K562 (cell line): ENCODE measurements around the gene PRF1. TPM values are rescaled to one million over a fixed set of nuclear protein-coding genes. Genes with fewer than 3 reads are reported as not detected.

ENCODE experiments used
- ATAC-seq: fragments of 200-7000 bp; cut with Tn5 transposase; 3 replicates; pipeline ENCODE4 v1.9.1; 2020; ENCODE audit warnings: moderate library complexity
- BruUV-seq: library from RNA; stranded (reverse); fragments of 400-500 nt; replicated peaks from 2 replicates; lab custom pipeline; 2021; lab: Mats Ljungman, UMichigan
- CTCF ChIA-PET: fragments of 300-600 bp; formaldehyde crosslinking; extraction: SDS; loops from one replicate; lab custom pipeline; 2021; ENCODE audit warnings: low intra/inter-chr PET ratio; lab: Yijun Ruan, JAX
- POLR2A ChIA-PET: fragments of 300-600, 350-650 bp; sonication (Branson Sonifier 250); formaldehyde crosslinking; extraction: SDS; loops from one replicate; lab custom pipeline; 2021; ENCODE audit warnings: antibody characterized with exemption, inconsistent platforms; lab: Yijun Ruan, JAX
- DNase-seq, 4 experiments: peaks; one replicate each; pipeline versions ENCODE4 v3.0.0 to v3.0.0-alpha.2; 2011 to 2018; ENCODE audit warnings: low spot score in 3 of 4, mixed read lengths in 3 of 4; ENCODE audit errors: extremely low read depth in 1 of 4
- FAIRE-seq: peaks from 2 replicates; lab custom pipeline; 2011; peaks lifted over from hg19 to GRCh38; lab: Jason Lieb, UNC
- H2AFZ ChIP-seq: 2 replicates; pipeline ENCODE4 v1.6.0; 2011; ENCODE audit warnings: low read depth, low read length, control low read depth, inconsistent platforms
- H3K27ac ChIP-seq: fragments of 200-600 bp; 3 replicates; pipeline ENCODE4 v1.8.0; 2011; ENCODE audit warnings: low read depth, mild to moderate bottlenecking, control low read depth, inconsistent platforms, low read length, moderate library complexity, mixed read lengths; ENCODE audit errors: extremely low read depth
- H3K27me3 ChIP-seq, 2 experiments: fragments of 300-600 bp in 1 of 2; 2 replicates in 1 of 2; 3 replicates in 1 of 2; pipeline versions ENCODE4 v1.6.0 to v1.8.0; 2011; ENCODE audit warnings: inconsistent platforms in 2 of 2, low read length in 2 of 2, mild to moderate bottlenecking in 1 of 2, mixed read lengths in 1 of 2, moderate library complexity in 1 of 2; ENCODE audit not compliant: control insufficient read depth in 2 of 2, insufficient read depth in 2 of 2
- H3K36me3 ChIP-seq: fragments of 300-600 bp; 3 replicates; pipeline ENCODE4 v1.8.0; 2011; ENCODE audit warnings: mild to moderate bottlenecking, low read length, inconsistent platforms; ENCODE audit not compliant: control insufficient read depth, insufficient read depth
- H3K4me1 ChIP-seq, 2 experiments: fragments of 200-600 bp in 1 of 2; replicated peaks in 1 of 2; 2 replicates in 1 of 2; 3 replicates in 1 of 2; pipeline versions ENCODE4 v1.5.1 to v1.8.0; 2011; ENCODE audit warnings: inconsistent platforms in 2 of 2, low read length in 2 of 2, mild to moderate bottlenecking in 1 of 2, mixed read lengths in 1 of 2, moderate library complexity in 1 of 2; ENCODE audit not compliant: control insufficient read depth in 2 of 2, insufficient read depth in 2 of 2
- H3K4me2 ChIP-seq: 2 replicates; pipeline ENCODE4 v1.6.1; 2011; ENCODE audit warnings: low read length, control low read depth, inconsistent platforms, mixed read lengths; ENCODE audit not compliant: insufficient read depth
- H3K4me3 ChIP-seq: fragments of 200-600 bp; sonication (generic), shearing (Covaris generic); 2 replicates; pipeline ENCODE4 v1.5.1; 2016; ENCODE audit warnings: control low read depth, inconsistent platforms
- H3K79me2 ChIP-seq: fragments of 200-600 bp; 3 replicates; pipeline ENCODE4 v1.8.0; 2011; ENCODE audit warnings: low read length, inconsistent platforms; ENCODE audit not compliant: control insufficient read depth, insufficient read depth
- H3K9ac ChIP-seq, 2 experiments: 2 replicates each; pipeline versions ENCODE4 v1.6.0 to v1.6.1; 2011; ENCODE audit warnings: low read depth in 2 of 2, low read length in 2 of 2, control low read depth in 1 of 2, inconsistent platforms in 1 of 2, mild to moderate bottlenecking in 1 of 2, mixed read lengths in 1 of 2; ENCODE audit not compliant: insufficient read depth in 1 of 2
- H3K9me1 ChIP-seq: one replicate; pipeline ENCODE4 v1.6.0; 2011; ENCODE audit warnings: inconsistent platforms, mild to moderate bottlenecking, low read length, moderate library complexity; ENCODE audit not compliant: control insufficient read depth, insufficient read depth
- H3K9me3 ChIP-seq: replicated peaks from 2 replicates; pipeline ENCODE4 v1.5.1; 2011; ENCODE audit warnings: low read depth, low read length, inconsistent platforms; ENCODE audit not compliant: control insufficient read depth, insufficient read depth
- H4K20me1 ChIP-seq: replicated peaks from 2 replicates; pipeline ENCODE4 v1.6.1; 2011; ENCODE audit warnings: low read length, inconsistent platforms, mixed read lengths; ENCODE audit not compliant: control insufficient read depth, insufficient read depth
- WHSC1 ChIP-seq: IDR thresholded peaks from one replicate; pipeline ENCODE4 v1.6.1; 2012; ENCODE audit warnings: low read length, control low read depth, inconsistent platforms
- ZNF263 ChIP-seq: sonication (generic); formaldehyde crosslinking; IDR thresholded peaks from 2 replicates; pipeline ENCODE4 v1.8.0; 2022; ENCODE audit warnings: mild to moderate bottlenecking, missing genetic modification reagents, borderline replicate concordance
- WGBS: fragments of 100-300 bp; shearing (Covaris generic); methylation state at CpG from one replicate; pipeline ENCODE4 v1.1.6; 2016; ENCODE audit warnings: low coverage, mixed read lengths; ENCODE audit not compliant: insufficient coverage; ENCODE audit errors: missing lambda C conversion rate; 5-methylcytosine and 5-hydroxymethylcytosine counted together
- in situ Hi-C: fragments of 300-500 bp; cut with MboI; formaldehyde crosslinking; loops from 4 replicates; pipeline ENCODE4 v1.15.0; 2018; ENCODE audit warnings: inconsistent platforms, mixed read lengths
- intact Hi-C: fragments of 100-400 bp; cut with micrococcal nuclease; formaldehyde crosslinking; loops from 2 replicates; pipeline ENCODE4 v1.14.2; 2022
- polyA plus RNA-seq, 8 experiments: library from polyadenylated mRNA; depleted of rRNA in 4 of 8; stranded (reverse) in 5 of 8; unstranded in 3 of 8; fragments of >200 nt; fragmentation: Nextera tagmentation in 2 of 8; fragmentation: Illumina TruSeq in 1 of 8; extraction: Ambion mirVana in 2 of 8; extraction: Trizol in 1 of 8; gene quantifications; 2 replicates each; pipeline versions ENCODE4 v1.2.1 to v1.2.3, GENCODE V29; 2011 to 2014; ENCODE audit warnings: inconsistent platforms in 1 of 8, missing spikeins in 1 of 8
- total RNA-seq, 7 experiments: library from RNA; depleted of rRNA in 6 of 7; stranded (reverse); fragments of >200 nt in 6 of 7; fragmentation: Illumina TruSeq in 2 of 7; extraction: Trizol in 2 of 7; gene quantifications; 2 replicates each; pipeline versions ENCODE4 v1.2.1 to v1.2.3, GENCODE V29; 2011 to 2021; ENCODE audit warnings: low replicate concordance in 1 of 7

Gene PRF1
- total and polyA plus RNA-seq, 9 of the 15 experiments (the other 6 are each of a cell fraction or from before 2014, with no cell fraction given), result 3.8 to 8.6 (median 6.3) TPM

- Histone ChIP-seq H3K9ac (peak overlapping the region in 1 of 2 experiments; percentile 76; a peak in 2 of 4 replicates), H3K4me1 (peaks cover 0 to 37% of the 10 kb centered on the region in 2 experiments; a peak in 3 of 5 replicates), H3K9me3 (no peaks in the 10 kb centered on the region), H3K27ac (no peak overlapping the region), H3K9me1 (no peaks in the 10 kb centered on the region), H3K27me3 (no peaks in the 10 kb centered on the region), H3K79me2 (no peaks in the 10 kb centered on the region), H4K20me1 (no peaks in the 10 kb centered on the region), H3K4me3 (no peak overlapping the region), H2AFZ (0 out of 2 replicates have a peak overlapping the region, but pooled peaks have one; percentile 19), H3K36me3 (no peaks in the 10 kb centered on the region), H3K4me2 (no peak overlapping the region)
- BruUV-seq, result no TSS peak
- TF ChIP-seq WHSC1 (no peak), ZNF263 (CRISPR knock-in tag) (peak; percentile 67)
- DNase-seq, result no peak
- FAIRE-seq, result no peak
- intact Hi-C loops, result no loop called here
- 51% methylated on average over 18 of the region's 18 CpGs for WGBS
- ChIA-PET POLR2A (interaction anchor here (0.8 to 1.9 kb wide), 2 partner anchors 10 to 13 kb away, joined by 4 to 8 read pairs; no protein-coding TSS in a partner anchor), CTCF (no interaction called here)
- peak; percentile 9; the same call in 1 of the 3 replicates for ATAC-seq
- in situ Hi-C loops, result no loop called here
Observed at GRCh38 chr10:70566515-70567290, 35.8 kb downstream of the PRF1 start.
